ENCODE measurements around the gene ARHGEF19. TPM values are rescaled to one million over a fixed set of nuclear protein-coding genes. Genes with fewer than 3 reads are reported as not detected.
A peak's percentile ranks its signal among the peaks of the same experiment; 100 is the strongest.

Gene ARHGEF19
- total and polyA plus RNA-seq, 2 of the 4 experiments (the other 2 are of a cell fraction) = 4.5 to 16.8 TPM

- 33% methylated on average over 3 of the region's 8 CpGs; no CpG with 5 or more reads in 1 of the 2 experiments for WGBS, 2 experiments (ENCODE audit: extremely low coverage in 2 of 2, insufficient read length in 1 of 2)
- Histone ChIP-seq H3K14ac (replicated peaks; ENCODE audit: low read depth, low read length) (no peak overlapping the region), H3K18ac (ENCODE audit: low read depth, low read length) (no peak overlapping the region), H2AFZ (replicated peaks; ENCODE audit: low read length, poor library complexity) (peak overlapping the region; percentile 29), H3K56ac (ENCODE audit: extremely low read depth, insufficient read depth, low read length) (no peak overlapping the region), H3K4me1 (ENCODE audit: control insufficient read depth, insufficient read depth, low read length) (peaks cover 10% of the 10 kb centered on the region), H3K27ac (ENCODE audit: insufficient read depth, low read length) (no peak overlapping the region), H4K91ac (ENCODE audit: insufficient read depth, low read depth, low read length) (no peak overlapping the region), H3K79me1 (ENCODE audit: low read depth in 1 of 2, low read length in 2 of 2) (peaks cover 13 to 22% of the 10 kb centered on the region in 2 experiments), H3K4ac (ENCODE audit: low read depth, low read length) (peak overlapping the region; percentile 26; the same call in 1 of the 2 replicates), H2AK9ac (replicated peaks; ENCODE audit: low read depth, low read length, poor library complexity) (no peak overlapping the region), H4K8ac (ENCODE audit: low read depth in 2 of 2, low read length in 2 of 2) (no peak overlapping the region; a peak in 1 of 4 replicates), H3K4me2 (ENCODE audit: low read depth, low read length) (no peak overlapping the region), H3K36me3 (ENCODE audit: control insufficient read depth, insufficient read depth, low read length) (peaks cover 8% of the 10 kb centered on the region), H2BK20ac (ENCODE audit: low read depth, low read length) (no peak overlapping the region), H4K20me1 (ENCODE audit: insufficient read depth, low read length) (peaks cover 8% of the 10 kb centered on the region; the same call in 1 of the 2 replicates), H4K5ac (ENCODE audit: low read depth, low read length) (no peak overlapping the region), H2AK5ac (ENCODE audit: low read depth, low read length) (no peak overlapping the region), H2BK120ac (ENCODE audit: low read depth, low read length) (no peak overlapping the region), H3K23ac (ENCODE audit: low read depth, low read length) (no peak overlapping the region), H3K4me3 (ENCODE audit: insufficient read depth, low read depth, low read length) (no peak overlapping the region), H3K9me3 (ENCODE audit: control insufficient read depth, insufficient read depth, low read length) (no peaks in the 10 kb centered on the region), H3K27me3 (ENCODE audit: control insufficient read depth, insufficient read depth, low read length) (no peaks in the 10 kb centered on the region), H3K9ac (ENCODE audit: low read depth, low read length) (no peak overlapping the region; the same call in 1 of the 2 replicates), H2BK15ac (ENCODE audit: low read depth, low read length) (no peak overlapping the region), H2BK5ac (ENCODE audit: low read depth, low read length, poor library complexity, severe bottlenecking) (no peak overlapping the region), H3K9me1 (ENCODE audit: insufficient read depth, low read length) (peaks cover 14% of the 10 kb centered on the region)
- CTCF ChIA-PET = interaction anchor here (0.6 to 1.4 kb wide), 4 partner anchors 39 to 122 kb away, joined by 3 to 5 read pairs (median 4); no protein-coding TSS in a partner anchor
- POLR2A ChIA-PET (ENCODE audit: unreplicated experiment) = interaction anchor here (0.6 kb wide), 1 partner anchor 109 kb away, joined by 7 read pairs; no protein-coding TSS in a partner anchor
- intact Hi-C loops (cut with micrococcal nuclease) = loop anchor here (1.0 to 5.0 kb wide), 5 partner anchors 37 to 165 kb away; no protein-coding TSS in a partner anchor
- peak; percentile 93 for ATAC-seq (ENCODE audit: low read depth)
- no TSS peak for BruUV-seq (replicated peaks)
- peak; percentile 81 for DNase-seq
- dilution Hi-C loops (cut with HindIII; ENCODE audit: low sequenced_read_pairs, unreplicated experiment) = no loop called here
- in situ Hi-C loops (cut with MboI; ENCODE audit: low sequenced_read_pairs) = loop anchor here (5.0 kb wide), 1 partner anchor 167 kb away; no protein-coding TSS in a partner anchor
- TF ChIP-seq USF2 (IDR thresholded peaks at IDR 0.05; ENCODE audit: low read depth, low read length) (no peak), CHD1 (IDR thresholded peaks at IDR 0.05; ENCODE audit: low read depth, low read length) (no peak), MAZ (IDR thresholded peaks at IDR 0.05; ENCODE audit: borderline replicate concordance, low read depth, low read length) (peak; percentile 25; the same call in 1 of the 2 replicates), MXI1 (IDR thresholded peaks at IDR 0.05; ENCODE audit: borderline replicate concordance, low read depth, low read length) (no peak), NFE2L2 (IDR thresholded peaks at IDR 0.05; ENCODE audit: low read depth, low read length) (no peak), RCOR1 (IDR thresholded peaks at IDR 0.05; ENCODE audit: insufficient replicate concordance, low read length) (no peak), MAFK (IDR thresholded peaks at IDR 0.05; ENCODE audit: low read depth, low read length) (no peak), SMC3 (IDR thresholded peaks at IDR 0.05; ENCODE audit: low read depth, low read length) (peak; percentile 84), RAD21 (IDR thresholded peaks at IDR 0.05; ENCODE audit: low read length) (peak; percentile 90), CTCF (conservative IDR thresholded peaks at IDR 0.05; ENCODE audit: low read depth, low read length) (peak; percentile 89), ELK1 (IDR thresholded peaks at IDR 0.05; ENCODE audit: borderline replicate concordance, low read depth, low read length) (no peak), CEBPB (IDR thresholded peaks at IDR 0.05; ENCODE audit: low read depth, low read length) (no peak), FOS (IDR thresholded peaks at IDR 0.05; ENCODE audit: low read depth, low read length) (no peak), POLR2A (IDR thresholded peaks at IDR 0.05; ENCODE audit: low read depth, low read length) (peak; percentile 31; the same call in 1 of the 2 replicates)
These were observed 31.6 kb upstream of the ARHGEF19 start for GRCh38 chr1:16243936-16244649.
